LNCaP clone FGC (cell line): ENCODE results near the gene RBM12.

Experiments
- DNase-seq: peaks from one replicate; pipeline ENCODE4 v3.0.0-alpha.2; 2011; ENCODE audit warnings: low read depth
- H3K4me3 ChIP-seq: 2 replicates; pipeline ENCODE4 v1.5.1; 2011; ENCODE audit warnings: mild to moderate bottlenecking, low read depth, low read length, control low read depth
- CTCF ChIP-seq: IDR thresholded peaks from 2 replicates; pipeline ENCODE4 v1.5.1; 2012; ENCODE audit warnings: mild to moderate bottlenecking; ENCODE audit not compliant: control insufficient read depth, insufficient read depth; ENCODE audit errors: extremely low read depth

The RBM12 gene

GRCh38 chr20:35654415-35654814, 10.3 kb downstream of the RBM12 start:
- TF ChIP-seq CTCF, result no peak

GRCh38 chr20:35653893-35654292, 10.8 kb downstream of the RBM12 start:
- no peak overlapping the region for H3K4me3 ChIP-seq
- no peak for DNase-seq
- TF ChIP-seq CTCF, result no peak

More at GRCh38 chr20:35654415-35654814, 10.3 kb downstream of the RBM12 start:
- DNase-seq, result no peak
- no peak overlapping the region for H3K4me3 ChIP-seq

- TF ChIP-seq CTCF, result no peak
- no peak for DNase-seq
- H3K4me3 ChIP-seq, result no peak overlapping the region
Observed at GRCh38 chr20:35653430-35653734, 11.3 kb downstream of the RBM12 start.

GRCh38 chr20:35652641-35653429, 11.9 kb downstream of the RBM12 start:
- no peak for DNase-seq
- no peak for TF ChIP-seq CTCF
- H3K4me3 ChIP-seq, result no peak overlapping the region

GRCh38 chr20:35651958-35652357, 12.7 kb downstream of the RBM12 start:
- no peak for DNase-seq
- no peak for TF ChIP-seq CTCF

GRCh38 chr20:35650632-35651031, 14.1 kb downstream of the RBM12 start:
- no peak for DNase-seq
- no peak overlapping the region for H3K4me3 ChIP-seq
- no peak for TF ChIP-seq CTCF

More at GRCh38 chr20:35651958-35652357, 12.7 kb downstream of the RBM12 start:
- H3K4me3 ChIP-seq, result no peak overlapping the region

GRCh38 chr20:35648836-35649235, 15.9 kb downstream of the RBM12 start:
- no peak for TF ChIP-seq CTCF
- H3K4me3 ChIP-seq, result no peak overlapping the region
- DNase-seq, result peak; percentile 50
